Lower leg skin (tissue), 3 donors: Measurements from ENCODE around the gene TNF.

Experiments
- POLR2A ChIP-seq, 2 donors: fragments of 450-650 bp; IDR thresholded peaks; one replicate each; pipeline ENCODE4 v1.6.1; 2016 to 2017; ENCODE audit warnings: antibody characterized with exemption in 2 of 2, mild to moderate bottlenecking in 1 of 2, moderate library complexity in 1 of 2
- TF ChIP-seq, protein P1 (sequence below), 3 donors: fragments of 450-650 bp; IDR thresholded peaks; one replicate each; pipeline ENCODE4 v1.5.1; 2016; ENCODE audit warnings: antibody characterized with exemption in 3 of 3, mild to moderate bottlenecking in 3 of 3, moderate library complexity in 2 of 3

- TF ChIP-seq, protein P1, sequence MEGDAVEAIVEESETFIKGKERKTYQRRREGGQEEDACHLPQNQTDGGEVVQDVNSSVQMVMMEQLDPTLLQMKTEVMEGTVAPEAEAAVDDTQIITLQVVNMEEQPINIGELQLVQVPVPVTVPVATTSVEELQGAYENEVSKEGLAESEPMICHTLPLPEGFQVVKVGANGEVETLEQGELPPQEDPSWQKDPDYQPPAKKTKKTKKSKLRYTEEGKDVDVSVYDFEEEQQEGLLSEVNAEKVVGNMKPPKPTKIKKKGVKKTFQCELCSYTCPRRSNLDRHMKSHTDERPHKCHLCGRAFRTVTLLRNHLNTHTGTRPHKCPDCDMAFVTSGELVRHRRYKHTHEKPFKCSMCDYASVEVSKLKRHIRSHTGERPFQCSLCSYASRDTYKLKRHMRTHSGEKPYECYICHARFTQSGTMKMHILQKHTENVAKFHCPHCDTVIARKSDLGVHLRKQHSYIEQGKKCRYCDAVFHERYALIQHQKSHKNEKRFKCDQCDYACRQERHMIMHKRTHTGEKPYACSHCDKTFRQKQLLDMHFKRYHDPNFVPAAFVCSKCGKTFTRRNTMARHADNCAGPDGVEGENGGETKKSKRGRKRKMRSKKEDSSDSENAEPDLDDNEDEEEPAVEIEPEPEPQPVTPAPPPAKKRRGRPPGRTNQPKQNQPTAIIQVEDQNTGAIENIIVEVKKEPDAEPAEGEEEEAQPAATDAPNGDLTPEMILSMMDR (IDR thresholded peaks at IDR 0.05), result no peak
- no peak for TF ChIP-seq POLR2A (IDR thresholded peaks at IDR 0.05)
Observed at GRCh38 chr6:31588871-31589650, 13.7 kb downstream of the TNF start.
